ENCODE results near the gene GAA.

The GAA gene

GRCh38 chr17:80108036-80108971 is 6.9 kb downstream of the GAA start:
- DNase-seq (ENCODE audit: low read depth): no peak
- no peak for TF ChIP-seq CTCF (conservative IDR thresholded peaks at IDR 0.05; ENCODE audit: low read depth, low read length)
- no peak overlapping the region for H3K4me3 ChIP-seq (ENCODE audit: low read depth, low read length)

DNA sequence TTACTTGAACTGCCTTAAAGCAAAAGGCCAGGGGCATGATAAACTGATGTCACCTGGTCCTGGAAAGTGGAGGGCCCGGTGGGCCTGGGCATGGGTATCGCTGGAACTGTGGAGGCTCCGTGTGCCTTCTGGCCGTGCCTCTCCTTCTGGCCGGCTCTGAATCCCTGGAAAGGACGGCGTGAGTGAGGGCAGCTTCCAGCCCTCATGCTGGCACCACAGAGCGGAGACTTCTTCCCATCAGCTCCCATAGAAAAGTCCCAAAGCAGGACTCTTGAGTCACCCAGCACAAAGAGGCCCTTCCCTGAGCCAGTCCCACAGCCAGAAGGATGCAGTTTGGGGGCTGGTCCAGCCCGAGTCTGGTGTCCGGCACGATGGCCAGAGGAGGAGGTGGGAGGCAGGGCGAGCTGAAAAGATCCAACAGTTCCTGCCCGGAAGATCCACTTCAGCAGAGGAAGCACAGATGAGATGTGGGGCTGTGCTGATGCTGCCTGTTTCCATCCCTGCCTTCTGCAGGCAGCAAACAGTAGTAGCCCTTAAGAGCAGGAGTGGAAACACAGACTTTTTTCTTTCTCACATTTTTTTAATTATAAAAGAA is 7.8 kb downstream of the GAA start:
- no peak overlapping the region for H3K4me3 ChIP-seq (ENCODE audit: low read depth, low read length)
- no peak for DNase-seq (ENCODE audit: low read depth)
- TF ChIP-seq CTCF (conservative IDR thresholded peaks at IDR 0.05; ENCODE audit: low read depth, low read length): no peak

DNA sequence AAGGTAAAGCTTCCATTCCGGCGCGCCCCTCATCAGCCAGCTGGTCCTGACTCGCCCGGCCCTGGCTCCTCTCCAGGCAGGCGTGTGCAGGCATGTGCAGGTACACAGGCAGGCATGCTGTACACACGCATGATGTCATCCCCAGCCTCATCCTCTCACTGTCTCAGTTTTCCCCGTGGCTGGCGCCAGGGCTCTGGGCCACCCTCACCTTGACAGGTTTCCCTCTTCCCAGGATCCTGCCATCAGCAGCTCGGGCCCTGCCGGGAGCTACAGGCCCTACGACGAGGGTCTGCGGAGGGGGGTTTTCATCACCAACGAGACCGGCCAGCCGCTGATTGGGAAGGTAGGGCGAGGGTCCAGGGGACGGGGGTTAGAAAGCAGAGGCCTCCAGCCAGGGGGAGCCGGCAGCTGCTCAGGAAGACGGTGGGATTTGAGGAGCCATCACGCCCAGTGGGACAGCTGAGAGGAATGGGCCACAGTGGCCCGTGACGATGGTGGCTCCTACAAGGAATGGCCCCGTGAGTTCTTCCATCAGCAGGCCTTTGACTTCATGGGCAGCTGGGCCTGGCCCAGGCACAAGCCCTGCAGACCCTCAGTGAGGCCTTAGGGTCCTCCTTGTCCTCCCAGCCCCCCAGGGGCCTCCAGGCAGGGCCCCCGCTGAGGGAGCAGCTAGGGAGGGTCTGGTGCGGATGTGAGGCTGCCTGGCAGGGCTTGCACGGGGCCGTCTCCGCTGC is 8.5 kb downstream of the GAA start:
- no peak overlapping the region for H3K4me3 ChIP-seq (ENCODE audit: low read depth, low read length)
- no peak for DNase-seq (ENCODE audit: low read depth)
- no peak for TF ChIP-seq CTCF (conservative IDR thresholded peaks at IDR 0.05; ENCODE audit: low read depth, low read length)

GRCh38 chr17:80110447-80110812 is 9.0 kb downstream of the GAA start:
- no peak for TF ChIP-seq CTCF (conservative IDR thresholded peaks at IDR 0.05; ENCODE audit: low read depth, low read length)
- DNase-seq (ENCODE audit: low read depth): no peak
- H3K4me3 ChIP-seq (ENCODE audit: low read depth, low read length): no peak overlapping the region

DNA sequence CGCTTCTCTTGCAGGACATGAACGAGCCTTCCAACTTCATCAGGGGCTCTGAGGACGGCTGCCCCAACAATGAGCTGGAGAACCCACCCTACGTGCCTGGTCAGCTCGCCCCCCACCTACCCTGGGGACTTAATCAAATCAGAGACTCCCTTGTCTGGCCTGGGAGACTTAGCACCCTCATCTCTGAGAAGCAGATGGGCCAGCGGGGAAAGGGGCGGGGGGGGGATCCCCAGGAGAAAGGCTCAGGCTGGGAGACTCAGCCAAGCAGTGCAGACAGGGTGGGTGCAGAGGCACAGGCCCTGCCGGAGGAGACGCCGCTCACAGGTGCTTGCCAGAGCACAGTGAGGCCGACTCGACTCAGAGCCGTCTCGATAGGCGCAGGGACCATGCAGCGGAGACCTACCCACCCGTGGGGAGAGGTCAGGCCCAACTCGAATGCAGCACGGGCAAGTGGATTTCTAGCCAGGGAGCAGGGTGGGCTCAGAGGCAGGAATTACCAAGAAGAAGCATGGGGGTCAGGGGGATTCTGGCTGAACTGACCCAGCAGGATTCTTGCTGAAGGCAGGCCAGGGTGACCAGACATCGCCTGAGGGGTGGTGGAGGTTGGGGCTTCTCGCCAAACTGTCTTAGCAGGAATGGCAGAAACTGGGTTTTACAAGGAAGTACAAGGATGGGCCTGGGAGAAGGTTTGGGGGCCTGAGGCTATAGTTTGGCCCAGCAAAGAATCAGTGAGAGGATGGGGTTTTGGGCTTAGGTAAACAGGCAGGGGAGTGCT is 9.7 kb downstream of the GAA start:
- no peak for DNase-seq (ENCODE audit: low read depth)
- TF ChIP-seq CTCF (conservative IDR thresholded peaks at IDR 0.05; ENCODE audit: low read depth, low read length): no peak
- no peak overlapping the region for H3K4me3 ChIP-seq (ENCODE audit: low read depth, low read length)

DNA sequence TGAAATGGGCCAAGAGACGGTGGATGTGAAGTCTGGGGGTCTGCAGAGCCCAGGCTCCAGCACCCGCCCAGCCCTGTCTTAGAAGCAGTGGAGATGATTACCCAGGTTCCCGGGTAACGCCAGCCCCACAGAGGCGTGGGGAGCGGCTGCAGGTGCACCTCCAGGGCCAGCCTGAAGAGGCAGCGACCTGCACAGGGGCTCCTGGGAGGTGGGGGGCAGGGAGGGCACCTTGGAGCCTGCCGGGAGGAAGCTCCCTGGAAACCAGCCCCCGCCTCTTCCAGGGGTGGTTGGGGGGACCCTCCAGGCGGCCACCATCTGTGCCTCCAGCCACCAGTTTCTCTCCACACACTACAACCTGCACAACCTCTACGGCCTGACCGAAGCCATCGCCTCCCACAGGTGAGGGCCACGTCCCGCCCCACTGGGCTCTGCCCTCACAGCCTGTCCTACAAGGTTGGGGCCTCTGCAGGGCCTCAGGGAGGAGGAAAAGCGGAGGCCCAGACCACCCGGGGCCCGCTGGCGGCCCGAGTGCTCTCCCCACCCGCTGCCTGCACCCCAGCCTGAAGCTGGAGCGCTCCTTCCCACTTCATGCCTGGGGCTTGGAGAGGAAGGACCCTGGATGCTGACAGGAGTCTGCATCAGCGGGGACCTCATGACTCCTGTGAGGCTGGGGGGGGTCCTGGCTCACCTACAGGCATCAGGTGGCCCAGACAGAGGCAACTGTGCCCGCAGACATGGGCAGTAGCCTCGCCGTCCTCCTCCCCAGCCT is 10.5 kb downstream of the GAA start:
- TF ChIP-seq CTCF (conservative IDR thresholded peaks at IDR 0.05; ENCODE audit: low read depth, low read length): no peak
- DNase-seq (ENCODE audit: low read depth): no peak
- no peak overlapping the region for H3K4me3 ChIP-seq (ENCODE audit: low read depth, low read length)

Data from choroid plexus epithelial cell (primary cell).